Measurements from ENCODE around the gene ADCK1.
"Not testable (repeated sequence)": the region's sequence is repeated elsewhere in the genome, so short reads cannot be mapped to it uniquely, and the experiment has no call there.

Gene ADCK1

GRCh38 chr14:77867476-77867875 is 67.6 kb downstream of the ADCK1 start:
- ATAC-seq: no peak

GRCh38 chr14:77868552-77869285 is 68.8 kb downstream of the ADCK1 start:
- ATAC-seq: no peak

GRCh38 chr14:77869340-77869739 is 69.4 kb downstream of the ADCK1 start:
- no peak for ATAC-seq

- ATAC-seq: no peak
These were observed 70.7 kb downstream of the ADCK1 start for GRCh38 chr14:77870646-77871045.

- ATAC-seq: no peak
These were observed 72.2 kb downstream of the ADCK1 start for GRCh38 chr14:77872152-77872551.

- no peak for ATAC-seq
These were observed 73.1 kb downstream of the ADCK1 start for GRCh38 chr14:77872983-77873382.

GRCh38 chr14:77878783-77879182 is 78.9 kb downstream of the ADCK1 start:
- no peak for ATAC-seq

- no peak for ATAC-seq
These were observed 80.1 kb downstream of the ADCK1 start for GRCh38 chr14:77880056-77880455.

GRCh38 chr14:77882098-77882497 is 82.2 kb downstream of the ADCK1 start:
- ATAC-seq: no peak

- ATAC-seq: no peak
These were observed 82.7 kb downstream of the ADCK1 start for GRCh38 chr14:77882636-77883035.

- ATAC-seq: no peak
These were observed 83.4 kb downstream of the ADCK1 start for GRCh38 chr14:77883131-77883846.

GRCh38 chr14:77883847-77884238 is 83.9 kb downstream of the ADCK1 start:
- no peak for ATAC-seq

GRCh38 chr14:77885367-77885766 is 85.5 kb downstream of the ADCK1 start:
- ATAC-seq: no peak

- no peak for ATAC-seq
These were observed 86.1 kb downstream of the ADCK1 start for GRCh38 chr14:77886010-77886409.

GRCh38 chr14:77888903-77889302 is 89.0 kb downstream of the ADCK1 start:
- ATAC-seq: not testable (repeated sequence)

GRCh38 chr14:77889971-77890442 is 90.1 kb downstream of the ADCK1 start:
- no peak for ATAC-seq

- no peak for ATAC-seq
These were observed 91.0 kb downstream of the ADCK1 start for GRCh38 chr14:77890873-77891272.

- no peak for ATAC-seq
These were observed 92.5 kb downstream of the ADCK1 start for GRCh38 chr14:77892381-77892871.

GRCh38 chr14:77892890-77893484 is 93.1 kb downstream of the ADCK1 start:
- no peak for ATAC-seq

- ATAC-seq: no peak
These were observed 97.5 kb downstream of the ADCK1 start for GRCh38 chr14:77897374-77897773.

GRCh38 chr14:77902811-77903210 is 102.9 kb downstream of the ADCK1 start:
- ATAC-seq: no peak

GRCh38 chr14:77903221-77903620 is 103.3 kb downstream of the ADCK1 start:
- no peak for ATAC-seq

- ATAC-seq: no peak
These were observed 104.2 kb downstream of the ADCK1 start for GRCh38 chr14:77903937-77904617.
